SU-DHL-6 (cell line): Measurements from ENCODE around the gene GNB3.
"Not testable (repeated sequence)": the region's sequence is repeated elsewhere in the genome, so short reads cannot be mapped to it uniquely, and the experiment has no call there.

Source experiments
- EZH2phosphoT487 ChIP-seq: fragments of 200-600 bp; sonication (generic), shearing (Covaris generic); conservative IDR thresholded peaks from 2 replicates; pipeline ENCODE4 v1.6.1; 2018; ENCODE audit warnings: mild to moderate bottlenecking, antibody characterized with exemption, low read length, moderate library complexity, mixed read lengths
- TF ChIP-seq, protein P1 (sequence below): fragments of 200-600 bp; sonication (generic); IDR thresholded peaks from one replicate; pipeline ENCODE4 v1.5.1; 2017; ENCODE audit warnings: antibody characterized with exemption, mild to moderate bottlenecking, low read length, moderate library complexity; ENCODE audit not compliant: insufficient read depth, poor library complexity, severe bottlenecking

DNA sequence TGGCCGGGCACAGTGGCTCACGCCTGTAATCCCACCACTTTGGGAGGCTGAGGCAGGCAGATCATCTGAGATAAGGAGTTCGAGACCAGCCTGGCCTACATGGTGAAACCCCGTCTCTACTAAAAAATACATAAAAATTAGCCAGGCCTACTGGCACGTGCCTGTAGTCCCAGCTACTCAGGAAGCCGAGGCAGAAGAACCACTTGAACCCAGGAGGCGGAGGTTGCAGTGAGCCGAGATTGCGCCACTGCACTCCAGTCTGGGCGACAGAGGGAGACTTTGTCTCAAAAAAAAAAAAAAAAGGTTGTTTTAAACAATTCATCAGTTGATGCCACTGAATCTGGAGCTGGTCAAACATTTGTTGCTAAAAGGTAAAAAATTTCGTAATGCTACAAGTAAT, 39.1 kb downstream of the GNB3 start:
- TF ChIP-seq, protein P1, sequence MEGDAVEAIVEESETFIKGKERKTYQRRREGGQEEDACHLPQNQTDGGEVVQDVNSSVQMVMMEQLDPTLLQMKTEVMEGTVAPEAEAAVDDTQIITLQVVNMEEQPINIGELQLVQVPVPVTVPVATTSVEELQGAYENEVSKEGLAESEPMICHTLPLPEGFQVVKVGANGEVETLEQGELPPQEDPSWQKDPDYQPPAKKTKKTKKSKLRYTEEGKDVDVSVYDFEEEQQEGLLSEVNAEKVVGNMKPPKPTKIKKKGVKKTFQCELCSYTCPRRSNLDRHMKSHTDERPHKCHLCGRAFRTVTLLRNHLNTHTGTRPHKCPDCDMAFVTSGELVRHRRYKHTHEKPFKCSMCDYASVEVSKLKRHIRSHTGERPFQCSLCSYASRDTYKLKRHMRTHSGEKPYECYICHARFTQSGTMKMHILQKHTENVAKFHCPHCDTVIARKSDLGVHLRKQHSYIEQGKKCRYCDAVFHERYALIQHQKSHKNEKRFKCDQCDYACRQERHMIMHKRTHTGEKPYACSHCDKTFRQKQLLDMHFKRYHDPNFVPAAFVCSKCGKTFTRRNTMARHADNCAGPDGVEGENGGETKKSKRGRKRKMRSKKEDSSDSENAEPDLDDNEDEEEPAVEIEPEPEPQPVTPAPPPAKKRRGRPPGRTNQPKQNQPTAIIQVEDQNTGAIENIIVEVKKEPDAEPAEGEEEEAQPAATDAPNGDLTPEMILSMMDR: not testable (repeated sequence)
- TF ChIP-seq EZH2phosphoT487: not testable (repeated sequence)
